ENCODE results near the gene ZNF76.
"Not testable (repeated sequence)": the region's sequence is repeated elsewhere in the genome, so short reads cannot be mapped to it uniquely, and the experiment has no call there.

ZNF76 gene

GRCh38 chr6:35317483-35318195 lies 58.1 kb downstream of the ZNF76 start:
- Mint-ChIP-seq H3K27me3 (no peaks in the 10 kb centered on the region), H3K9me3 (no peaks in the 10 kb centered on the region), H3K4me3 (no peak overlapping the region), H3K36me3 (peaks cover 24% of the 10 kb centered on the region), H3K4me1 (peaks cover 76% of the 10 kb centered on the region), H3K27ac (peak overlapping the region; percentile 62)

- Mint-ChIP-seq H3K4me3 (no peak overlapping the region), H3K27ac (peak overlapping the region; percentile 59), H3K36me3 (peaks cover 25% of the 10 kb centered on the region), H3K27me3 (no peaks in the 10 kb centered on the region), H3K4me1 (peaks cover 70% of the 10 kb centered on the region), H3K9me3 (no peaks in the 10 kb centered on the region)
These were observed 58.9 kb downstream of the ZNF76 start for GRCh38 chr6:35318196-35319171.

DNA sequence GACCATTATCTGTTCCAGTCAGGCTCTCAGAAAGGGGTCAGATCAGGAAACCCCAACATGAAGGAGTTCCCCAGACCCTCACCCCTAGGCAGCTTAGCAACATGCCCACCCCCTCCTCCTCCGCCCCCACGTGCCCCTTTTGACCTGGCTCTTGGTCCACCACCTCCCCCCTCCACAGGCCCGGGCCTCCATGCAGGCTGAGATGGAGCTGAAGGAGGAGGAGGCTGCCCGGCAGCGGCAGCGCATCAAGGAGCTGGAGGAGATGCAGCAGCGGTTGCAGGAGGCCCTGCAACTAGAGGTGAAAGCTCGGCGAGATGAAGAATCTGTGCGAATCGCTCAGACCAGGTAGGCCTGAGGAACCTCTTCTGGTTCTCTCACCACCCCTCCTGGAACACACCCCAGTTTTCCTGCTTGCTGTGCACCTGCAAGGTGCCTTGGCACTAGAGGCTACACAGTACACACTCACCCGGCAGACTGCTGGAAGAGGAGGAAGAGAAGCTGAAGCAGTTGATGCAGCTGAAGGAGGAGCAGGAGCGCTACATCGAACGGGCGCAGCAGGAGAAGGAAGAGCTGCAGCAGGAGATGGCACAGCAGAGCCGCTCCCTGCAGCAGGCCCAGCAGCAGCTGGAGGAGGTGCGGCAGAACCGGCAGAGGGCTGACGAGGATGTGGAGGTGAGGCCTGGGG lies 60.0 kb downstream of the ZNF76 start:
- H3K4me3 Mint-ChIP-seq, result no peak overlapping the region

DNA sequence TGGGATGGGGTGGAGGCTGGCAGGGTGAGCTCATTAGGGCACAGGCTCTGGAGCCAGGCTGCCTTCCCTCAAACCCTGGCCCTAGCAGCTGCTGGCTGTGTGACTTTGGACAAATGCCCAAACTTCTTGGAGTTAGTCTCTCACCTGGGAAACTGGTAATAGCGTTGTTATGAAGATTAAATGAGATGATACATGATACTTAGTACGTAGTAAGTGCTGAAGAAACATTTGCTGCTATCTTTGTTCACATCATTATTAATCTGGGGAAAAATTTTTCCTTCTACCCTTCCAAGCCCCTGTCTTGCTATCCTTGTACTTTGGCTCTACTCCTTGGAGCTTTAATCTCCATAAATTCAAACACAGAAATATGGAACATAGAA lies 60.5 kb downstream of the ZNF76 start:
- peak overlapping the region; percentile 65 for H3K27ac Mint-ChIP-seq
- H3K4me1 Mint-ChIP-seq, result peaks cover 54% of the 10 kb centered on the region
- H3K27me3 Mint-ChIP-seq, result no peaks in the 10 kb centered on the region
- no peaks in the 10 kb centered on the region for H3K9me3 Mint-ChIP-seq
- H3K4me3 Mint-ChIP-seq, result no peak overlapping the region
- H3K36me3 Mint-ChIP-seq, result peaks cover 20% of the 10 kb centered on the region

More for the DNA sequence above, 60.0 kb downstream of the ZNF76 start:
- H3K4me1 Mint-ChIP-seq, result peaks cover 60% of the 10 kb centered on the region
- no peaks in the 10 kb centered on the region for H3K27me3 Mint-ChIP-seq
- H3K9me3 Mint-ChIP-seq, result no peaks in the 10 kb centered on the region
- no peak overlapping the region for H3K27ac Mint-ChIP-seq
- H3K36me3 Mint-ChIP-seq, result peaks cover 22% of the 10 kb centered on the region

DNA sequence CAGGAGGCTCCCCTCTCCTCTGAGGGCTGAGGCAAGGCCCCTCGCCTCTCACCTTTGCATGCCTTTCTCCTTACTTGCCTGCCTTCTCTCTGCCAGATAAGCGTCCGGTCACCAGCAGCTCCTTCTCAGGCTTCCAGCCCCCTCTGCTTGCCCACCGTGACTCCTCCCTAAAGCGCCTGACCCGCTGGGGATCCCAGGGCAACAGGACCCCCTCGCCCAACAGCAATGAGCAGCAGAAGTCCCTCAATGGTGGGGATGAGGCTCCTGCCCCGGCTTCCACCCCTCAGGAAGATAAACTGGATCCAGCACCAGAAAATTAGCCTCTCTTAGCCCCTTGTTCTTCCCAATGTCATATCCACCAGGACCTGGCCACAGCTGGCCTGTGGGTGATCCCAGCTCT lies 61.6 kb downstream of the ZNF76 start:
- H3K4me3 Mint-ChIP-seq, result no peak overlapping the region
- H3K27ac Mint-ChIP-seq, result no peak overlapping the region
- H3K4me1 Mint-ChIP-seq, result peaks cover 46% of the 10 kb centered on the region
- H3K27me3 Mint-ChIP-seq, result no peaks in the 10 kb centered on the region
- H3K9me3 Mint-ChIP-seq, result no peaks in the 10 kb centered on the region
- peaks cover 20% of the 10 kb centered on the region for H3K36me3 Mint-ChIP-seq

- peaks cover 23% of the 10 kb centered on the region for H3K4me1 Mint-ChIP-seq
- H3K4me3 Mint-ChIP-seq, result peak overlapping the region; percentile 57
- peak overlapping the region; percentile 88 for H3K27ac Mint-ChIP-seq
- H3K9me3 Mint-ChIP-seq, result no peaks in the 10 kb centered on the region
- H3K36me3 Mint-ChIP-seq, result peaks cover 9% of the 10 kb centered on the region
- no peaks in the 10 kb centered on the region for H3K27me3 Mint-ChIP-seq
These were observed 68.0 kb downstream of the ZNF76 start for GRCh38 chr6:35327349-35328027.

DNA sequence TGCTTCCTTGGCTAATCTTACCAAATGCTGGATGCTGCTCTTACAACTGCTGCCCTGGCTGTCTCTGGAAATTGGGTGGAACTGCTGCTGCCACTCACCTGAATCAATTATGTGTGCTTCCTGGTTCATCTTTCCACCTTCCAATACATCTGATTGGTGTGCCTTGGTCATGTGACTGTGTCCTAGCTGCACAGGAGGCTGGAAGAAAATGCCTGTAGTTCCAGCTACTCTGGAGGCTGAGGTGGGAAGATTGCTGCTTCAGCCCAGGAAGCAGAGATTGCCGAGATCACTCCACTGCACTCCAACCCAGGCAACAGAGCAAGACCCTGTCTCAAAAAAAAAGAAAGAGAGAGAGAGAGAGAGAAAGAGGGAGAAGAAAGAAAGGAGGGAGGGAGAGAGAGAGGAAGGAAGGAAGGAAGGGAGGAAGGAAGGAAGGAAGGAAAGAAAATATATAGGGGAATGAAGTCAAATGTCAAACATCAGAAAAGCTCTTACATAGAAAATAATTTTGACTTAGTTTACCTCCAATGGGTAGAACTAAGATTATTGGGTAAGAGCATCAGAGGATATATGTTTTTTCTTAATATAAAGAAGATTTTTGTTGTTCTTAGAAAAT lies 68.7 kb downstream of the ZNF76 start:
- peak overlapping the region; percentile 87 for H3K27ac Mint-ChIP-seq
- H3K4me1 Mint-ChIP-seq, result peaks cover 26% of the 10 kb centered on the region
- no peak overlapping the region for H3K4me3 Mint-ChIP-seq
- H3K9me3 Mint-ChIP-seq, result no peaks in the 10 kb centered on the region
- H3K36me3 Mint-ChIP-seq, result peaks cover 9% of the 10 kb centered on the region
- no peaks in the 10 kb centered on the region for H3K27me3 Mint-ChIP-seq

DNA sequence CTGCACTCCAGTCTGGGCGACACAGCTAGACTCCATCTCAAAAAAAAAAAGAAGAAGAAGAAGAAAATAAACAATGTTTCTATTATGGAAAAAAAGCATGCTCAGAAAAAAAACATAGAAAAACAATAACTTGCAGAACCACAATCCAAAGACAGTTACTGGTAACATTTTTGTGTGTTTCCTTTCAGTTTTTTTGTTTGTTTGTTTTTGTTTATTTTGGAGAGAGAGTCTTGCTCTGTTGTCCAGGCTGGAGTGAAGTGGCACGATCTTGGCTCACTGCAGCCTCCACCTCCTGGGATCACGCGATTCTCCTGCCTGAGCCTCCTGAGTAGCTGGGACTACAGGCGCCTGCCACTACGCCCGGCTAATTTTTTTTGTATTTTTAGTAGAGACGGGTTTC lies 69.4 kb downstream of the ZNF76 start:
- H3K27me3 Mint-ChIP-seq, H3K4me3 Mint-ChIP-seq, H3K27ac Mint-ChIP-seq, H3K9me3 Mint-ChIP-seq: not testable (repeated sequence)
- H3K4me1 Mint-ChIP-seq, result peaks cover 30% of the 10 kb centered on the region
- H3K36me3 Mint-ChIP-seq, result peaks cover 11% of the 10 kb centered on the region

DNA sequence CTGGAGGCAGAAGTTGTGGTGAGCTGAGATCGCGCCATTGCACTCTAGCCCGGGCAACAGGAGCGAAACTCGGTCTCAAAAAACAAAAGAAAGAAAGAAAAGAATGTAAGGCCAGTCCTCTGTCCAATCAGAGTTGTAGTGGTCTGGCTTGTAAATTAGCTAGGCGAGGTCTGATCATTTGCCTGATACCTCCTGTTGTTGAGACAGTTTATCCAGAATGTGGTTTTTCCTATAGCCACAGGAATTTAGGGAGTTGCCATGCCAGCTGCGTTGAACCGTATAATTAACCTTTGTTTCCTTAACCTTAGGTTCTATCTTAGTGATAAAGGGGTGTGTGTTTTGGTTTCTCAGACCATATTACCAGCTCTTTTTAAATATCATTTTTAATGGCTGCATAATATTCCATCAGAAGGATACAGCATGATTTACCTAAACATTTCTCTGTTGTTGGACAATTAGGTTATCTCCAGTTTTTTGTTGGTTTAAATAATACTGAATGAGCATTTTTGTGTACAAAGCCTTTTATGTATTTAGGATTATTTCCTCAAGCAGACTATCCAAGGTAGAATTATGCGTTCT lies 71.1 kb downstream of the ZNF76 start:
- Mint-ChIP-seq H3K36me3 (peaks cover 15% of the 10 kb centered on the region), H3K27ac (no peak overlapping the region), H3K27me3 (no peaks in the 10 kb centered on the region), H3K9me3 (peaks cover 4% of the 10 kb centered on the region), H3K4me3 (no peak overlapping the region), H3K4me1 (peaks cover 30% of the 10 kb centered on the region)

DNA sequence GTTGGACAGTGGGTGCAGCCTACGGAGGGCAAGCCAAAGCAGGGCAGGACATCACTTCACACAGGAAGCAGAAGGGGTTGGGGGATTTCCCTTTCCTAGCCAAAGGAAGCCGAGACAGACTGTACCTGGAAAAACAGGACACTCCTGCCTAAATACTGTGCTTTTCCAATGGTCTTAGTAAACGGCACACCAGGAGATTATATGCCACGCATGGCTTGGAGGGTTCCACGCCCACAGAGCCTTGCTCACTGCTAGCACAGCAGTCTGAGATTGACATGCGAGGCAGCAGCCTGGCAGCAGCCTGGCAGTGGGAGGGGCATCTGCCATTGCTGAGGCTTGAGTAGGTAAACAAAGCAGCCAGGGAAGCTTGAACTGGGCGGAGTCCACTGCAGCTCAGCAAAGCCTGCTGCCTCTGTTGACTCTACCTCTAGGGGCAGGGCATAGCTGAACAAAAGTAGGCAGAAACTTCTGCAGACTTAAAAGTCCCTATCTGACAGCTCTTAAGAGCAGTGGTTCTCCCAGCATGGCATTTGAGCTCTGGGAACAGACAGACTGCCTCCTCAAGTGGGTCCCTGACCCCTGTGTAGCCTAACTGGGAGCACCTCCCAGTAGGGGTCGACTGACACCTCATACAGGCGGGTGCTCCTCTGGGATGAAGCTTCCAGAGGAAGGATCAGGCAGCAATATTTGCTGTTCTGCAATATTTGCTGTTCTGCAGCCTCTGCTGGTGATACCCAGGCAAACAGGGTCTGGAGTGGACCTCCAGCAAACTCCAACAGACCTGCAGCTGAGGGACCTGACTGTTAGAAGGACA lies 72.7 kb downstream of the ZNF76 start:
- peaks cover 30% of the 10 kb centered on the region for H3K4me1 Mint-ChIP-seq
- not testable (repeated sequence) for H3K27me3 Mint-ChIP-seq, H3K9me3 Mint-ChIP-seq, H3K27ac Mint-ChIP-seq, H3K4me3 Mint-ChIP-seq
- peaks cover 16% of the 10 kb centered on the region for H3K36me3 Mint-ChIP-seq

- H3K4me3 Mint-ChIP-seq, result peak overlapping the region; percentile 91
These were observed 82.0 kb downstream of the ZNF76 start for GRCh38 chr6:35341557-35341956.

GRCh38 chr6:35342258-35343091 lies 82.9 kb downstream of the ZNF76 start, which contains the start of gene PPARD:
Gene PPARD (plus strand): TSS chr6:35342558. CDS start chr6:35411088, 68,530 bp downstream.
- Mint-ChIP-seq H3K4me1 (peaks cover 46% of the 10 kb centered on the region), H3K36me3 (peaks cover 4% of the 10 kb centered on the region), H3K27me3 (no peaks in the 10 kb centered on the region), H3K27ac (peak within 1 kb of the TSS; percentile 88), H3K9me3 (no peaks in the 10 kb centered on the region), H3K4me3 (peak within 1 kb of the TSS; percentile 97)

More at GRCh38 chr6:35341557-35341956, 82.0 kb downstream of the ZNF76 start:
- peaks cover 4% of the 10 kb centered on the region for H3K36me3 Mint-ChIP-seq
- H3K27ac Mint-ChIP-seq, result no peak overlapping the region
- peaks cover 45% of the 10 kb centered on the region for H3K4me1 Mint-ChIP-seq
- no peaks in the 10 kb centered on the region for H3K27me3 Mint-ChIP-seq
- H3K9me3 Mint-ChIP-seq, result no peaks in the 10 kb centered on the region

All from activated naive CD4-positive, alpha-beta T cell treated with anti-CD3 and anti-CD28 coated beads, Interleukin-2, amount 50 U/mL, for 24 hours (primary cell).